ENCODE data around the gene PTPRF.

PTPRF gene

DNA sequence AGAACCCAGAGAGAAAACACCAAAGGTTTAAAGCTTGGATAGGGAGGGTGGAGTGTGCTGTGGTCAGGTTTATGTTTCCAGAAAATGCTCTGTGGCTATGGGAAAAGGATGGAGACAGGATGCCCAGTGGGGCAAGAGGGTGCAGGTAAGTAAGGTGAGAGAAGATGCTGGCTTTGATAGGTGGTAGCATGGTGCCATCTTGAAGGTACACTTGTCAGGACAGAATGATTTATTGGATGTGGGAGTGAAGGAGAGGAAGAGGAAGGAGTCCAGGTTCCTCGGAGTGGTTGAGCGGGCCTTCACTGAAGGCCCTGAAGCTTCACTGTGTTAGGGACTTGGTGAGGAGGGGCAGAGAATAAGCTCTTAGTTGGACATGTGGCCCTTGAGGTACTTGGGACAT is 3.6 kb downstream of the PTPRF start:
- no peak for TF ChIP-seq JUND (IDR thresholded peaks at IDR 0.05; ENCODE audit: low read depth)
- DNase-seq (ENCODE audit: low read depth in 1 of 2, low spot score in 1 of 2), result no peak
- in situ Hi-C loops (cut with HindIII; ENCODE audit: low pct_unique_long_range_greater_than_20kb, low sequenced_read_pairs), result no loop called here

GRCh38 chr1:43536196-43536863 is 5.6 kb downstream of the PTPRF start:
- in situ Hi-C loops (cut with HindIII; ENCODE audit: low pct_unique_long_range_greater_than_20kb, low sequenced_read_pairs), result no loop called here
- peak; percentile 39 to 93 for DNase-seq (ENCODE audit: low read depth in 1 of 2, low spot score in 1 of 2)
- TF ChIP-seq JUND (IDR thresholded peaks at IDR 0.05; ENCODE audit: low read depth), result no peak

- in situ Hi-C loops (cut with HindIII; ENCODE audit: low pct_unique_long_range_greater_than_20kb, low sequenced_read_pairs), result no loop called here
- no peak for DNase-seq (ENCODE audit: low read depth in 1 of 2, low spot score in 1 of 2)
- no peak for TF ChIP-seq JUND (IDR thresholded peaks at IDR 0.05; ENCODE audit: low read depth)
Observed at GRCh38 chr1:43536864-43537358, 6.2 kb downstream of the PTPRF start.

GRCh38 chr1:43537423-43538142 is 6.9 kb downstream of the PTPRF start:
- DNase-seq (ENCODE audit: low read depth in 1 of 2, low spot score in 1 of 2), result peak in 1 of 2 experiments; percentile 58
- in situ Hi-C loops (cut with HindIII; ENCODE audit: low pct_unique_long_range_greater_than_20kb, low sequenced_read_pairs), result no loop called here

DNA sequence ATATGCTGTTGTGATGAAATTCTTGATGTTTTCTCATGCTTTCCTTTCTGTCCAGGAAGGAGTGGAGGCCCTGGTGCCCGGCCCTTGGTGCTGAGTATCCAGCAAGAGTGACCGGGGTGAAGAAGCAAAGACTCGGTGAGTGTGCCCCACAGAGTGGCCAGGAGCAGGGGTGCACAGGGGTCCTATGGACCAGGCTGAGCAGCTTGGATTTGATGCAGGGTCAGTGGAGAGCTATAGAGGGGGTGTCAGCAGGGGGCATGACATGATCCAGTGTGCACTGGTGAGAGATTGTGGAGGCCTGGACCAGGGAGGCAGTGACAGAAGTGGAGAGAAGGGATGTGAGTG is 7.4 kb downstream of the PTPRF start:
- no peak for DNase-seq (ENCODE audit: low read depth in 1 of 2, low spot score in 1 of 2)
- in situ Hi-C loops (cut with HindIII; ENCODE audit: low pct_unique_long_range_greater_than_20kb, low sequenced_read_pairs), result no loop called here
- no peak for TF ChIP-seq JUND (IDR thresholded peaks at IDR 0.05; ENCODE audit: low read depth)

More at GRCh38 chr1:43537423-43538142, 6.9 kb downstream of the PTPRF start:
- TF ChIP-seq JUND (IDR thresholded peaks at IDR 0.05; ENCODE audit: low read depth), result no peak

- TF ChIP-seq JUND (IDR thresholded peaks at IDR 0.05; ENCODE audit: low read depth), result no peak
- in situ Hi-C loops (cut with HindIII; ENCODE audit: low pct_unique_long_range_greater_than_20kb, low sequenced_read_pairs), result no loop called here
- no peak for DNase-seq (ENCODE audit: low read depth in 1 of 2, low spot score in 1 of 2)
Observed at GRCh38 chr1:43538969-43539368, 8.3 kb downstream of the PTPRF start.

- in situ Hi-C loops (cut with HindIII; ENCODE audit: low pct_unique_long_range_greater_than_20kb, low sequenced_read_pairs), result no loop called here
- no peak for DNase-seq (ENCODE audit: low read depth in 1 of 2, low spot score in 1 of 2)
Observed at GRCh38 chr1:43539726-43540434, 9.2 kb downstream of the PTPRF start.

GRCh38 chr1:43540653-43541071 is 10.0 kb downstream of the PTPRF start:
- no peak for DNase-seq (ENCODE audit: low read depth in 1 of 2, low spot score in 1 of 2)
- TF ChIP-seq JUND (IDR thresholded peaks at IDR 0.05; ENCODE audit: low read depth), result no peak
- in situ Hi-C loops (cut with HindIII; ENCODE audit: low pct_unique_long_range_greater_than_20kb, low sequenced_read_pairs), result no loop called here

More at GRCh38 chr1:43539726-43540434, 9.2 kb downstream of the PTPRF start:
- no peak for TF ChIP-seq JUND (IDR thresholded peaks at IDR 0.05; ENCODE audit: low read depth)

GRCh38 chr1:43541141-43541540 is 10.5 kb downstream of the PTPRF start:
- DNase-seq (ENCODE audit: low read depth in 1 of 2, low spot score in 1 of 2), result no peak
- in situ Hi-C loops (cut with HindIII; ENCODE audit: low pct_unique_long_range_greater_than_20kb, low sequenced_read_pairs), result no loop called here
- TF ChIP-seq JUND (IDR thresholded peaks at IDR 0.05; ENCODE audit: low read depth), result no peak

- in situ Hi-C loops (cut with HindIII; ENCODE audit: low pct_unique_long_range_greater_than_20kb, low sequenced_read_pairs), result no loop called here
Observed at GRCh38 chr1:43541721-43542401, 11.2 kb downstream of the PTPRF start.

DNA sequence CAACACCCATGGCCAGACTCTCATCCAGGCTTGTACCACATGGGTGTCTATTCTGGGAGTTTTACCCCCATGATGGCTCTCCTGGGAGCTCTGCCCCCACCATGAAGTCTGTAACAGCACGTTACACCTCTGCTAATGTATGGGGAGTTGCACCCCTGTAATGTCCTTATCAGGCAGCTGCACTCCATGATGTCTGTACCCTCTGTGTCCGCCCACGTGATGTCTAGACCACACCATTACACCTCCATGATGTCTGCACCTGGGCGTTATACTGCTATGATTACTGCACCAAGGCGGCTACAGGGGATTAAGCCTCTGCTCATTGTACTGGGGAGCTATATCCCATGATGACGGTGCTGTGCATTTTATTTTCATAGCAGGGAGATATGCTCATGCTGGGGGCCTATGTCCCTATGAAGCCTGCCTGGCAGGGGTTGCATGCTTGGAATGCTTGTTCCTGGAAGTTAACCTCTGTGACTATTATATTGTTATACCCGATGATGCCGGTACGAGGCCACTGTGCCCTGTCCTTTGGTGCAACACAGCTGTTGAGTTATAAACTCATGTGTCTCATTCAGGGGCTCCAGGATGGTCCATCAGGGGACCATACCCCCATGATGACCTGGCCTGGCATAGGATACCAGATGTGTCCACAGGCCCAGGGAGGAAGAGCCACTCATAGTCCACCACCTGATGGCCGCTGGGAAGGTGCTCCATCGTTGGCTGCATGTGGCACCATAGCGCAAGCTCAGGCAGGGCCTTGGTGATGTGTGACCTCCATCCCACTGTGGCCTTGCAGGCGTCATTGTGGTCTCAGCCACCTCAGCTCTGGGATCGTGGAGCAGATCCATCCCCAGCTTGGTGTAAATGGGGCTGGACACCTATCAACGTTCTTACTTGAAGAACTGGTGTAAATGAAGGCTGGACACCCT is 12.1 kb downstream of the PTPRF start:
- in situ Hi-C loops (cut with HindIII; ENCODE audit: low pct_unique_long_range_greater_than_20kb, low sequenced_read_pairs), result no loop called here
- no peak for DNase-seq (ENCODE audit: low read depth in 1 of 2, low spot score in 1 of 2)
- TF ChIP-seq JUND (IDR thresholded peaks at IDR 0.05; ENCODE audit: low read depth), result no peak

More at GRCh38 chr1:43541721-43542401, 11.2 kb downstream of the PTPRF start:
- DNase-seq (ENCODE audit: low read depth in 1 of 2, low spot score in 1 of 2), result no peak
- TF ChIP-seq JUND (IDR thresholded peaks at IDR 0.05; ENCODE audit: low read depth), result no peak
